ENCODE results near the gene GRM1.

DNA sequence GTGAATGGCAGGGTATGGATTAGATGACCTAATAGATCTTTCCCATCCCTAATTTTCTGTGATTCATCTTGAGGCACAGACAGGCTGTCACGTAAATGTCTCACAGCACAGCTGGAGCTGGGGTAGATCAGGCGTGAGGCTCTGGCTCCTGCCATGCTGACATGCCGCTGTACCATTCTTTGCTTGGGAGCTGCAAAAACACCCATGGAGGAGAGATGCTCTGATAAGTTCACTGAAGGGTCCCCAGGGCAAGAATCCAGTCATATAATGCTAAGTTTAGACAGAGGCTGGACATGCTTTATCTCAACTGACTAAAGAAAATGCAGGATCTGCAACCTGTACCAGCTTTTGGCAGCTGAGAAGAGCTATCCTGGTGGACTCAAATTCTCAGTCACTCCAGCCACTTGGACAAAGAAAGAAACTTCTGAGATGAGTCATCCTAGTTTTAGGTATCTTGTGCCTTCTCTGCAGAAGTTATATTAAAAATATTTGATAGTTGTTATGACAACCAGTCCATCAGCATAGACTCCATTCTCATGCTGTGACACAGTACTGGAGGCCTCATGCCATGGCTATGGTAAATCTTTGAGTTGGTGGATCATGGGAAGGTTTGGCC lies 329.7 kb downstream of the GRM1 start:
- TF ChIP-seq ZFX (IDR thresholded peaks at IDR 0.05), result no peak
- TF ChIP-seq, protein P1, sequence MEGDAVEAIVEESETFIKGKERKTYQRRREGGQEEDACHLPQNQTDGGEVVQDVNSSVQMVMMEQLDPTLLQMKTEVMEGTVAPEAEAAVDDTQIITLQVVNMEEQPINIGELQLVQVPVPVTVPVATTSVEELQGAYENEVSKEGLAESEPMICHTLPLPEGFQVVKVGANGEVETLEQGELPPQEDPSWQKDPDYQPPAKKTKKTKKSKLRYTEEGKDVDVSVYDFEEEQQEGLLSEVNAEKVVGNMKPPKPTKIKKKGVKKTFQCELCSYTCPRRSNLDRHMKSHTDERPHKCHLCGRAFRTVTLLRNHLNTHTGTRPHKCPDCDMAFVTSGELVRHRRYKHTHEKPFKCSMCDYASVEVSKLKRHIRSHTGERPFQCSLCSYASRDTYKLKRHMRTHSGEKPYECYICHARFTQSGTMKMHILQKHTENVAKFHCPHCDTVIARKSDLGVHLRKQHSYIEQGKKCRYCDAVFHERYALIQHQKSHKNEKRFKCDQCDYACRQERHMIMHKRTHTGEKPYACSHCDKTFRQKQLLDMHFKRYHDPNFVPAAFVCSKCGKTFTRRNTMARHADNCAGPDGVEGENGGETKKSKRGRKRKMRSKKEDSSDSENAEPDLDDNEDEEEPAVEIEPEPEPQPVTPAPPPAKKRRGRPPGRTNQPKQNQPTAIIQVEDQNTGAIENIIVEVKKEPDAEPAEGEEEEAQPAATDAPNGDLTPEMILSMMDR (conservative IDR thresholded peaks at IDR 0.05), result no peak

All from C4-2B (cell line).